Spinal cord (tissue), 10 donors: ENCODE measurements around the gene ARL4C. TPM values are rescaled to one million over a fixed set of nuclear protein-coding genes. Genes with fewer than 3 reads are reported as not detected.
A peak's percentile ranks its signal among the peaks of the same experiment; 100 is the strongest.

ENCODE experiments used
- DNase-seq, 6 donors: peaks; one replicate each; pipeline versions ENCODE4 v3.0.0 to v3.0.0-alpha.2; 2013 to 2015; ENCODE audit warnings: low spot score in 6 of 6, low read depth in 4 of 6
- H3K27ac ChIP-seq: one replicate; pipeline ENCODE4 v1.5.1; 2013; ENCODE audit warnings: low read depth, low read length, control low read depth
- H3K27me3 ChIP-seq: one replicate; pipeline ENCODE4 v1.6.1; 2013; ENCODE audit warnings: low read length; ENCODE audit not compliant: control insufficient read depth, insufficient read depth
- H3K36me3 ChIP-seq: one replicate; pipeline ENCODE4 v1.6.1; 2013; ENCODE audit warnings: low read length; ENCODE audit not compliant: control insufficient read depth, insufficient read depth
- H3K4me1 ChIP-seq: one replicate; pipeline ENCODE4 v1.6.1; 2013; ENCODE audit warnings: low read length; ENCODE audit not compliant: control insufficient read depth, insufficient read depth
- H3K4me3 ChIP-seq: one replicate; pipeline ENCODE4 v1.5.1; 2013; ENCODE audit warnings: low read depth, low read length, control low read depth
- H3K9me3 ChIP-seq: one replicate; pipeline ENCODE4 v1.6.1; 2013; ENCODE audit warnings: low read length; ENCODE audit not compliant: control insufficient read depth, insufficient read depth
- WGBS: methylation state at CpG from one replicate; pipeline ENCODE4 v1.1.5; 2013; ENCODE audit warnings: missing lambda C conversion rate; ENCODE audit not compliant: insufficient coverage; 5-methylcytosine and 5-hydroxymethylcytosine counted together
- long read RNA-seq, 4 donors: transcript quantifications; one replicate each; lab custom pipeline, GENCODE V29; 2026
- polyA plus RNA-seq, 2 donors: library from polyadenylated mRNA; unstranded; fragments of 120-200 nt; gene quantifications; one replicate each; pipeline ENCODE4 v1.2.1, GENCODE V29; 2013; ENCODE audit not compliant: insufficient read length in 2 of 2
- total RNA-seq, 2 donors: library from RNA; depleted of rRNA in 1 of 2; stranded (reverse); fragments of 120-200 nt in 1 of 2; fragments of >200 nt in 1 of 2; gene quantifications; one replicate each; pipeline versions ENCODE4 v1.2.3 to v1.2.4, GENCODE V29; 2013 to 2014
- donor health status: healthy.

The ARL4C gene, protein sequence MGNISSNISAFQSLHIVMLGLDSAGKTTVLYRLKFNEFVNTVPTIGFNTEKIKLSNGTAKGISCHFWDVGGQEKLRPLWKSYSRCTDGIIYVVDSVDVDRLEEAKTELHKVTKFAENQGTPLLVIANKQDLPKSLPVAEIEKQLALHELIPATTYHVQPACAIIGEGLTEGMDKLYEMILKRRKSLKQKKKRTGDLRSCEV
- total RNA-seq (10 to 100 TPM; 19.2 to 31.9 TPM), polyA plus RNA-seq (10 to 100 TPM; 68.3 to 74.4 TPM)
- long read RNA-seq, donor 1, full-length matches to known transcripts = 172 of 172 reads
- long read RNA-seq, donor 1, partial matches to known transcripts = 0 of 172 reads
- long read RNA-seq, donor 1, other reads (novel, unspliced or antisense) = 0 of 172 reads
- long read RNA-seq, donor 2, full-length matches to known transcripts = 61 of 61 reads
- long read RNA-seq, donor 2, partial matches to known transcripts = 0 of 61 reads
- long read RNA-seq, donor 2, other reads (novel, unspliced or antisense) = 0 of 61 reads
- long read RNA-seq, donor 3, full-length matches to known transcripts = 77 of 77 reads
- long read RNA-seq, donor 3, partial matches to known transcripts = 0 of 77 reads
- long read RNA-seq, donor 3, other reads (novel, unspliced or antisense) = 0 of 77 reads
- long read RNA-seq, donor 4, full-length matches to known transcripts = 56 of 56 reads
- long read RNA-seq, donor 4, partial matches to known transcripts = 0 of 56 reads
- long read RNA-seq, donor 4, other reads (novel, unspliced or antisense) = 0 of 56 reads

GRCh38 chr2:234496835-234497593 is at the start of gene ARL4C:
Gene ARL4C, minus strand, starts transcription at chr2:234497081. Its CDS starts 495 bp downstream, at chr2:234496586.
- Histone ChIP-seq H3K36me3 (no peaks in the 10 kb centered on the region), H3K27me3 (peaks cover 12% of the 10 kb centered on the region), H3K27ac (peak within 1 kb of the TSS; percentile 35), H3K4me3 (peak within 1 kb of the TSS; percentile 67), H3K4me1 (peaks cover 20% of the 10 kb centered on the region), H3K9me3 (no peaks in the 10 kb centered on the region)
- DNase-seq = peak in 3 of 6 donors; percentile 58 to 90 (median 89)
- WGBS = 0% methylated on average over 90 of the region's 100 CpGs

DNA sequence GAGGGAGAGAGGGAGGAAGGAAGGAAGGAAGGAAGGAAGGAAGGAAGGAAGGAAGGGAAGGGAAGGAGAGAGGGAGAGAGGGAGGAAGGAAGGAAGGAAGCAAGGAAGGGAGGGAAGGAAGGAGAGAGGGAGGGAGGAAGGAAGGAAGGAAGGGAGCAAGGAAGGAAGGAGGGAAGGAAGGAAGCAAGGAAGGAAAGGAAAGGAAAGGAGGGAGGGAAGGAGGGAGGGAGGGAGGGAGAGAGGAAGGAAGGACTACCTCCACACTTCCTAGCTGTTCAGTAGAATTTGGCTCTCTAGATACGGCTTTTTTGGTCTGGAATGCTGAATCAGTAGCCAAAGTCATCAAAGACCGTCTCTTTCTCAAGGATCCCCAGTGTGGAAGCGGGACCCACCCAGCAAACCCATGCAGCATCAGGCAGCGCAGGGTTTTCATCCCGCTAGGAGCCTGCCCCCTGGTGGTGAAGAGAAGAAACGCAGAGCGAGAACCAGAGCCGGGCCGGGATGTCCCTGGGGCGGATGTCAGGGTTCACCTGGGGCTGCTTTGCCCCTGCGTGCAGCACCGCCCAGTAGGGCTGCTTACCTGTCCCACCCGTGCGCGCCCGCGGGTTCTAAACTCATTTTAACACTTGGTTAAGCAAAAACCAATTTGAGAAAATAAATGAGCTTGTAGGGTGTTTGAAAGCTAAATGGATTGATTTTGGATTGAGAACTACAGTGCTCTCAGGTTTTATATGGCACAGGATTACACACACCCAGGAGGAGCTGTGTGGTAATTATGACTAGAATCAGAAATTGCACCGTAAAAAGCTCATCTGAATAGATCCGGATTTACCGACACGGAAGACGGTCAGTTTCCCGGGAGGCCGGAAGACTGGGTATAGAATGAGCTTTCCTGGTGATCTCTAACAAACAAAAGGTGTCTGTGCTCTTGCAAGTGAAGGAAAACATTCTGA is 48.1 kb upstream of the ARL4C start:
- peaks cover 3% of the 10 kb centered on the region for H3K27me3 ChIP-seq
- no peaks in the 10 kb centered on the region for H3K36me3 ChIP-seq
- H3K27ac ChIP-seq = no peak overlapping the region
- WGBS = 11% methylated on average over 23 of the region's 24 CpGs
- no peaks in the 10 kb centered on the region for H3K9me3 ChIP-seq
- H3K4me1 ChIP-seq = peaks cover 13% of the 10 kb centered on the region
- peak in 5 of 6 donors; percentile 51 to 94 (median 62) for DNase-seq
- no peak overlapping the region for H3K4me3 ChIP-seq

- WGBS = 93% methylated on average over 10 of the region's 11 CpGs
- Histone ChIP-seq H3K36me3 (no peaks in the 10 kb centered on the region), H3K27me3 (peaks cover 3% of the 10 kb centered on the region), H3K27ac (no peak overlapping the region), H3K4me3 (no peak overlapping the region), H3K4me1 (peaks cover 5% of the 10 kb centered on the region), H3K9me3 (no peaks in the 10 kb centered on the region)
- no peak for DNase-seq
Measured at GRCh38 chr2:234542742-234543141, 45.9 kb upstream of the ARL4C start.

DNA sequence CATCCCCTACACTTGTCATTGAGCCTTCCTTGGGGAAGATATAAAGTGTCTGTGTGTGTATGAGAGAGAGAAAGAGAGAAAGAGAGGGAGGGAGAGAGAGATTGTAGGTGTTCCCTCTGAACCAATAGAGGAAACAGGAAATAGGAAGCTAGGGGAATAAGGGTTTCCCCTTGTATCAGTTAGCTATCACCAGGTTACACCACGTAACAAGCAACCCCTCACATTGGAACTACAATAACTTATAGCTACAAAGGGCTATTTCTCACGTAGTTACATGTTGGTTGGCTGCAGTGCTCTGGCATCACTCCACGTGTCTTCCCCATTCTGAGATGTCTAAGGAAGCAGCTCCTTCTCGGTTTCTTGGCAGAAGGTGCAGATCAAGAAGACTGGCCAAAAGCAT is 41.0 kb upstream of the ARL4C start:
- no peak for DNase-seq
- H3K36me3 ChIP-seq = no peaks in the 10 kb centered on the region
- no peak overlapping the region for H3K27ac ChIP-seq
- WGBS = 81% methylated on average over 3 of the region's 4 CpGs
- H3K27me3 ChIP-seq = no peaks in the 10 kb centered on the region
- H3K4me1 ChIP-seq = peaks cover 23% of the 10 kb centered on the region
- H3K4me3 ChIP-seq = no peak overlapping the region
- no peaks in the 10 kb centered on the region for H3K9me3 ChIP-seq

GRCh38 chr2:234536178-234536965 is 39.5 kb upstream of the ARL4C start:
- Histone ChIP-seq H3K36me3 (no peaks in the 10 kb centered on the region), H3K9me3 (no peaks in the 10 kb centered on the region), H3K4me1 (peaks cover 23% of the 10 kb centered on the region), H3K27ac (no peak overlapping the region), H3K4me3 (no peak overlapping the region), H3K27me3 (no peaks in the 10 kb centered on the region)
- peak in 2 of 6 donors; percentile 57 to 84 for DNase-seq
- 42% methylated on average over 9 of the region's 13 CpGs for WGBS

DNA sequence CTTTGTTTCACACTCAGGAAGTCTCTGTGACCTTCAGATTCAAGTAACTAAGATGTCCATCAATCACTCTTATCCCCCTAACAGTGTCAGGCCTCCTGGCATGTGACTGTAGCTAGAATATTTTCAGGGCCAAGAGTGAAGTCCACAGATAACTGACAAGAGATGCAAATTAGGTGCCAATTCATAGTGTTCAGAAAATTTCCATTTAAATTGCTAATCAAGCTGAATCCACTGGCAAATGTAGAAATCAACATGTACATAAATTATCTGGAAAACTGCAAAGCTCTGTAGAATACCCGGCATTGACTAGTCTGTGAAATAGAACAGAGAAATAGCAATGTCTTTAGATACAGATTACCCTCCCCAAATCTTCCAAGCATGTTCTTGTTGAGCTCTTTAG is 38.6 kb upstream of the ARL4C start:
- peak in 2 of 6 donors; percentile 54 to 61 for DNase-seq
- no peaks in the 10 kb centered on the region for H3K9me3 ChIP-seq
- H3K4me1 ChIP-seq = peaks cover 23% of the 10 kb centered on the region
- no CpG with 5 or more reads among the region's 1 CpG for WGBS
- H3K27me3 ChIP-seq = no peaks in the 10 kb centered on the region
- H3K36me3 ChIP-seq = no peaks in the 10 kb centered on the region
- no peak overlapping the region for H3K4me3 ChIP-seq
- H3K27ac ChIP-seq = no peak overlapping the region

- no peaks in the 10 kb centered on the region for H3K27me3 ChIP-seq
- H3K27ac ChIP-seq = no peak overlapping the region
- 76% methylated on average over 7 of the region's 8 CpGs for WGBS
- DNase-seq = no peak
- H3K4me1 ChIP-seq = peaks cover 23% of the 10 kb centered on the region
- no peaks in the 10 kb centered on the region for H3K36me3 ChIP-seq
- H3K9me3 ChIP-seq = no peaks in the 10 kb centered on the region
- no peak overlapping the region for H3K4me3 ChIP-seq
Measured at GRCh38 chr2:234534515-234534914, 37.6 kb upstream of the ARL4C start.

DNA sequence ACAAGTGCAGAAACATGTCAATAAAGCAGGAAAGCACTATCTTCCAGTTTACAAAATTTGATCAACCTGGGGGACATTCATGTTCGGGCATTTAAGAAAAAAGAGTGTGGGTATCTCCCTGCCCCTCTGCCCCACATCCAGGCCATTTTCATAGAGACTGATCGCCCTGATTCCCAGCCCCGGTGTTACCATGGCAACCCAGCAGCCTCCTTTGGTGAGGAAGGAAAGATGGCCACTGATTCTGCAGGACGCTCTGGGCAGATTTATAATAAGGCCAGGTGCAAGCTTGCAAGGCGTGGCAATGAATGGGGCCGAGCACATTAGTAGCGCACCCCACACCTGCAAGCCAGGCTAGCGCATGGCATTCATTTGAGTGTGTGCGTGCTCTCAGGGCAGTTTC is 36.7 kb upstream of the ARL4C start:
- Histone ChIP-seq H3K4me3 (no peak overlapping the region), H3K9me3 (no peaks in the 10 kb centered on the region), H3K36me3 (no peaks in the 10 kb centered on the region), H3K27me3 (no peaks in the 10 kb centered on the region), H3K4me1 (peaks cover 23% of the 10 kb centered on the region), H3K27ac (no peak overlapping the region)
- 36% methylated on average over 7 of the region's 9 CpGs for WGBS
- peak in 5 of 6 donors; percentile 41 to 96 (median 68) for DNase-seq
